GM18870 (cell line): Measurements from ENCODE around the gene IL13RA1.
"Not testable (repeated sequence)": the region's sequence is repeated elsewhere in the genome, so short reads cannot be mapped to it uniquely, and the experiment has no call there.

Experiments
- ATAC-seq: cut with Tn5 transposase; IDR thresholded peaks from one replicate; pipeline ENCODE4 v1.9.1; 2021; ENCODE audit warnings: moderate library complexity; ENCODE audit not compliant: unreplicated experiment

IL13RA1 gene

DNA sequence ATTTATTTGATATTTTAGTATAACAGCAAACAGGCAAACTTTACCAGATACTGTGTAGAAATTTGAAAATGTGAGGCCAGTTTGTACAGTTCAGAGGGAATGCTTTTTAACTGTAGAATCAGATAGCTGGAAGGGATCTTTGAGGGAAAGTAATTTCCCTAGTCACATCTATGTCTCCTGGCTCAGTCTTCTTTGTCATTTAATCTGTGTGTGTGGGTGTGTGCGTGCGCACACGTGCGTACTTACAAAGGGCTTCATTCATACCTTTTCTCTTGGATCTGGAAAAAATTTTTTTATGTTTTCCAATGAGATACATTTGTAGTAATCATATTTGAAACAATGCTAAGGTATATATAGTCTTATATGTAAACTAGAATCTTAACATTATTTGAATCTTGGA lies 44.6 kb downstream of the IL13RA1 start:
- ATAC-seq = no peak

DNA sequence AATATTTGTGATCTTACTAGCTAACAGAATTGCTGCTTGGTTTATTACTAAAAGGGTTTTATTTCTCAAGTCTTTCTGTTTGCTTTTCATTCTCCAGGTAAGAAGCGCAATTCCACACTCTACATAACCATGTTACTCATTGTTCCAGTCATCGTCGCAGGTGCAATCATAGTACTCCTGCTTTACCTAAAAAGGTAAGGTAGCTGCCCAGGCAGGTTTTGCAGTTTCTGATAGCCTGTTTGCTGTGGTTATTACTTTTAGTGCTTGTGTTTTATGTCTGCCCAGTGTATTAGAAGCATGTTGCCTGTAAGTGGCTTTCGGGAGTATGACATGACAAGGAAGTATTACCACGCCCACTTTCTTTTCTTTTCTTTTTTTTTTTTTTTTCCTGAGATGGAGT lies 46.4 kb downstream of the IL13RA1 start:
- no peak for ATAC-seq

DNA sequence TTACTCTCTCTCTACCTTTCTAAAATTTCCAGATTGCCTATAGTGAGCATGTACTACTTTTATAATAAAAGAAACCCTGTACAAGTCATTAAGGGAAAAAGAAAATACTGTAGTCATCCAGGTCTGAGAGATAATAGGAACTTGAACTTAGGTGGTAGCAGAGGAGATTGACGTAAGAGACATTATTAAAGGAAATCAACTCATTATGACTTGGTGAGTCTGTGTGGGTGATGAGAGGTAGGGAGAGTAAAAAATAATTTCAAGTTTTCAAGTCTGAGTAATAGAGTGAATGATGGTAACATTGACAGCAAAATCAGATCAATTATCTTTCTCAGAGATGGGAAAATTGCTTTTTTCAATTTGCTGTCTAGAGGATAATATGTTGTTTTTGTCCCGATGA lies 52.2 kb downstream of the IL13RA1 start:
- ATAC-seq = no peak

- no peak for ATAC-seq
These were observed 53.1 kb downstream of the IL13RA1 start for GRCh38 chrX:118780509-118780908.

GRCh38 chrX:118780911-118781310 lies 53.5 kb downstream of the IL13RA1 start:
- ATAC-seq = no peak

- no peak for ATAC-seq
These were observed 68.3 kb downstream of the IL13RA1 start for GRCh38 chrX:118795528-118796280.

DNA sequence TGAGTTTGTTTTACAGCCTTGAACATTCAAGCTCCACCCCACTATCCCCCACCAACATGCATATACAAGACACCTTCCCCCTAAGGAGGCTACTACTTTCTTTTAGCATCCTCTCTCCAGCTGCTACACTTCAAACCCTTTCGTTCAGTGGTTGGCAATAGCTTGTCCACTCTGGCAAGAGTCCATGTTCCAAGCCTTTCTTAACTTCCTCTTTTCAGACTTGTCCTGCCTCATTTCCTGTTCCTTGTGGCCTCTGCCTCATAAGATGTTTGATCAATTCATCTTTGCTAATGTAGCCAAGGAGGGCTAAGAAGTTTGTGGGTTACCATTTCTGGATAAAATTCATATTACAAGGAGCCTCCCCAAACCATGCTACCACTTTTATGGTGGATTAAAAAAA lies 75.5 kb downstream of the IL13RA1 start:
- no peak for ATAC-seq

- ATAC-seq = no peak
These were observed 80.0 kb downstream of the IL13RA1 start for GRCh38 chrX:118807151-118808017.

GRCh38 chrX:118817257-118817656 lies 89.9 kb downstream of the IL13RA1 start:
- ATAC-seq = not testable (repeated sequence)

DNA sequence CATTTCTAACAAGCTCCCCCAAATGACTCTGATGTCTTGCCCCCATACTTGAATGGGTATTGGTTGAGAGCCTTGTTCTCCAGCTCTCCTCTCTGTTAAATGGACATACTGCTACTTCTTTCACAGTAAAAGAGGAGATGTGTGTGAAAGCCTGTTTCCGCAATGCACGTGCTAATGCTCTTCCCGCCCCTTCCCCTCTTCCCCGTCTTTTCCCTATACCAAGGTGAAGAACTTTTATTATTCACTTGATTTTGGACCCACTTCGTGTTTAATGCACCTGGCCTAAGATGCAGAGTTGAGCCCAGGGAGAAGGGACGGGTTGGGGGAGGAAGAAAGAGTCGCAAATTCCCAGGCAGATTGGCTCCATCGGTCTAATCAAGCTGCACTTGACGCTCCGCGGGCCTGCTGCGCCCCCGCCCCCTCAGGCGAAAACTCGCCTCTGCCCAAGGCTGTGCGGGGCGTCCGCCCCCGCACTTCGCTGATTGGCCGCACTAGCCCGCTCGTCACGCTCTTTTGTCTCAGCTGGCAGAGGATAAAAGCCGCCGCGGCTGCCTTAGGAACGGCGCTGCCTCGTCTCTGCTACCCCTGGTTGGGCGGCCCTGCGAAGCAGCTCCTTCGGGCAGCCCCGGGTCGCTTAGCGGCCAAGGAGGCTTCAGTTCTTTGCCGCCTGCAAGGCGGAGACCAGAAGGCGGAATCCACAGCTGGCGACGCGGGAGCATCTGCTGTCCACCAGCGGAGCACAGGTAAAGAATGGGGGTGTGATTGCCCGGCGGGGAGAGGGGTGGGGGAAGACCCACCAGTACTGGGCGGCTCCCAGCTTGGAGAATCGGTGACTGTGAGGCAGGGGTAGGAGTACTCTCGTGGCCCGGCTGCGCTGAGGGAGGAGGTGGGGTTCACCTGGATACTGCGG lies 96.1 kb downstream of the IL13RA1 start, which contains the start of gene ZCCHC12:
TSS of gene ZCCHC12 (plus strand) at position 562 of the 910 bp plus-strand sequence. CDS start 1,421 bp downstream, outside the sequence.
- ATAC-seq = no peak

DNA sequence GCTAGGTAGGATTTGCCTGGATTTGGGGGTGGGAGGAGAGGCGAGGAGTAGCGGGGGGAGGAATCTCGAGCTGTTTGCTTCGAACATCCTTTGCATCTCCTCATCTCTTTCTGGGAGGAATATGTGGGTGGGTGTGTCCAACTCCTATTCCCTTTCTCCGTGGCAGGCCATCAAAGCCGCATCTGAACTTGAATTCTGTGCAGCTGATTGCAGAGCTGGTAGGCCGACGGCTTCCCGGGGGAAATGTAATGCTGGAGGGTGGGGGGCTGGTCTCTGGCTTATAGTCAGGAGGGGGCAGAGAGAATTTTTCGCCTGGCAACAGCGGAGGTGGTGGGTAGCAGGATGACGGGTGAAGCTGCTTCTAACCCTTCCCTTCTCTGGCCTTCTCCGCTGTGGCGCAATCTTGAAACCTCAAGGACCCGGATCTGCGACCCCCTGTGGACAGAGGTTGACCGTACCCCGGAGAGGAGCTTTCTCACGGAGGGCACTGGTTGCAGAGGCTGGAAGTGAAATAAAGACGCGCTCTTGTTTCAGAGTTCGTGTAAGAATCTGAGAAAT lies 96.8 kb downstream of the IL13RA1 start:
- ATAC-seq = no peak

DNA sequence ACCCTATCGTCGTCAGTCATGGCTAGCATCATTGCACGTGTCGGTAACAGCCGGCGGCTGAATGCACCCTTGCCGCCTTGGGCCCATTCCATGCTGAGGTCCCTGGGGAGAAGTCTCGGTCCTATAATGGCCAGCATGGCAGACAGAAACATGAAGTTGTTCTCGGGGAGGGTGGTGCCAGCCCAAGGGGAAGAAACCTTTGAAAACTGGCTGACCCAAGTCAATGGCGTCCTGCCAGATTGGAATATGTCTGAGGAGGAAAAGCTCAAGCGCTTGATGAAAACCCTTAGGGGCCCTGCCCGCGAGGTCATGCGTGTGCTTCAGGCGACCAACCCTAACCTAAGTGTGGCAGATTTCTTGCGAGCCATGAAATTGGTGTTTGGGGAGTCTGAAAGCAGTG lies 97.8 kb downstream of the IL13RA1 start:
- no peak for ATAC-seq

- ATAC-seq = no peak
These were observed 112.0 kb downstream of the IL13RA1 start for GRCh38 chrX:118839334-118839958.
